ENCODE data around the gene WDR64.

DNA sequence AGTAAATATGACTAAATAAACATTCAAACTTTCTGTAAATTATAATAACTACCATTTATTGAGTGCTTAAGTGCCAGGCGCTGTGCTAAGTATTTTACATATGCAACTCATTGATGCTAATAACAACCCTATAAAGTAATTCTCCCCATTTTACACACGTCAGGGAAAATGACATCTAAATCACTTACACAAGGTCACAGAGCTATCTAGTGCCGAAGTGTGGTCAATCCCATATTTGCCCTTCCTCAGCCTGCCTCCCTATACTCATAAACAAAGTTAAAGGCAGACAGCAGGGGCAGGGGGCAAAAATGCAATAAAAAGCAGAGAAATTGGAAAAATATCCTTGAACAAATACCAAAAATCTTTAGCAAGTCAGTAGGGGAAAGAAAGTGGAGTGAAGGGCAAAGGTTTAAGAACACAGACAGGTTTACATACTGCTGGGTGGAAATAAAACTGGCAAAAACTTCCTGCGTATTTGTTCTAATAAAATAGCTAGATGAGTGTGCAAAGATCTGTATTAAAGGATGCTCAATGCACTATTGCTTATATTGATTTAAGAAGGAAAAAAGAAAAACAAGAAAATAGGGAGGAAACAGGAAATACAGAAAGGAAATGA is 72.8 kb downstream of the WDR64 start:
- TF ChIP-seq, protein P1, sequence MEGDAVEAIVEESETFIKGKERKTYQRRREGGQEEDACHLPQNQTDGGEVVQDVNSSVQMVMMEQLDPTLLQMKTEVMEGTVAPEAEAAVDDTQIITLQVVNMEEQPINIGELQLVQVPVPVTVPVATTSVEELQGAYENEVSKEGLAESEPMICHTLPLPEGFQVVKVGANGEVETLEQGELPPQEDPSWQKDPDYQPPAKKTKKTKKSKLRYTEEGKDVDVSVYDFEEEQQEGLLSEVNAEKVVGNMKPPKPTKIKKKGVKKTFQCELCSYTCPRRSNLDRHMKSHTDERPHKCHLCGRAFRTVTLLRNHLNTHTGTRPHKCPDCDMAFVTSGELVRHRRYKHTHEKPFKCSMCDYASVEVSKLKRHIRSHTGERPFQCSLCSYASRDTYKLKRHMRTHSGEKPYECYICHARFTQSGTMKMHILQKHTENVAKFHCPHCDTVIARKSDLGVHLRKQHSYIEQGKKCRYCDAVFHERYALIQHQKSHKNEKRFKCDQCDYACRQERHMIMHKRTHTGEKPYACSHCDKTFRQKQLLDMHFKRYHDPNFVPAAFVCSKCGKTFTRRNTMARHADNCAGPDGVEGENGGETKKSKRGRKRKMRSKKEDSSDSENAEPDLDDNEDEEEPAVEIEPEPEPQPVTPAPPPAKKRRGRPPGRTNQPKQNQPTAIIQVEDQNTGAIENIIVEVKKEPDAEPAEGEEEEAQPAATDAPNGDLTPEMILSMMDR (IDR thresholded peaks at IDR 0.05) = no peak
- TF ChIP-seq POLR2A (IDR thresholded peaks at IDR 0.05) = no peak
- TF ChIP-seq POLR2AphosphoS5 (IDR thresholded peaks at IDR 0.05; ENCODE audit: insufficient read depth in 1 of 2, low read depth in 1 of 2) = no peak
